WTC11 (cell line): ENCODE measurements around the gene RETN. TPM values are rescaled to one million over a fixed set of nuclear protein-coding genes. Genes with fewer than 3 reads are reported as not detected.

Experiments used
- ATAC-seq: fragments of 200-7000 bp; cut with Tn5 transposase; 2 replicates; pipeline ENCODE4 v1.10.0; 2021; ENCODE audit warnings: mild to moderate bottlenecking, moderate library complexity
- CTCF ChIA-PET: fragments of 300-600 bp; sonication (Branson Sonifier 250); formaldehyde crosslinking; loops from one replicate; lab custom pipeline; 2021; ENCODE audit warnings: antibody characterized with exemption; lab: Charles Lee
- POLR2A ChIA-PET: fragments of 350-600 bp; sonication (Branson Sonifier 250); formaldehyde crosslinking; loops from one replicate; lab custom pipeline; 2021; ENCODE audit warnings: antibody characterized with exemption; lab: Charles Lee
- DNase-seq: peaks from one replicate; pipeline ENCODE4 v3.0.0; 2021; ENCODE audit warnings: low spot score
- H3K27ac Mint-ChIP-seq: 2 replicates; pipeline ENCODE4 v1.8.0; 2021; ENCODE audit warnings: mixed read lengths
- H3K27me3 Mint-ChIP-seq: 2 replicates; pipeline ENCODE4 v1.8.0; 2021; ENCODE audit warnings: low read depth, mild to moderate bottlenecking, moderate library complexity, mixed read lengths
- H3K36me3 Mint-ChIP-seq: 2 replicates; pipeline ENCODE4 v1.8.0; 2021; ENCODE audit warnings: mixed read lengths
- H3K4me1 Mint-ChIP-seq: 2 replicates; pipeline ENCODE4 v1.8.0; 2022; ENCODE audit warnings: mixed read lengths
- H3K4me3 Mint-ChIP-seq: 2 replicates; pipeline ENCODE4 v1.8.0; 2021; ENCODE audit warnings: mild to moderate bottlenecking, moderate library complexity, mixed read lengths
- H3K9me3 Mint-ChIP-seq: 2 replicates; pipeline ENCODE4 v1.8.0; 2021; ENCODE audit warnings: mixed read lengths
- AR ChIP-seq: fragments of 250-450 bp; sonication (Bioruptor Pico); IDR thresholded peaks from 2 replicates; pipeline ENCODE4 v1.9.0; 2021; ENCODE audit warnings: mild to moderate bottlenecking
- ATF1 ChIP-seq: sonication (generic); formaldehyde crosslinking; IDR thresholded peaks from 2 replicates; pipeline ENCODE4 v1.8.1; 2023; ENCODE audit warnings: mild to moderate bottlenecking, moderate library complexity, missing genetic modification reagents
- CREB1 ChIP-seq: sonication (generic); formaldehyde crosslinking; IDR thresholded peaks from 2 replicates; pipeline ENCODE4 v1.8.0; 2023; ENCODE audit warnings: mild to moderate bottlenecking, missing genetic modification reagents
- ERG ChIP-seq: fragments of 250-450 bp; sonication (Bioruptor Pico); IDR thresholded peaks from 2 replicates; pipeline ENCODE4 v1.8.0; 2021; ENCODE audit warnings: mild to moderate bottlenecking
- ESRRA ChIP-seq: sonication (generic); formaldehyde crosslinking; IDR thresholded peaks from 2 replicates; pipeline ENCODE4 v1.8.1; 2022; ENCODE audit warnings: mild to moderate bottlenecking, missing genetic modification reagents, borderline replicate concordance
- ETV6 ChIP-seq: sonication (generic); formaldehyde crosslinking; IDR thresholded peaks from 2 replicates; pipeline ENCODE4 v1.8.1; 2022; ENCODE audit warnings: mild to moderate bottlenecking, missing genetic modification reagents
- MXD4 ChIP-seq: fragments of 250-450 bp; sonication (Bioruptor Pico); IDR thresholded peaks from 2 replicates; pipeline ENCODE4 v1.8.0; 2021; ENCODE audit warnings: mild to moderate bottlenecking, moderate library complexity, borderline replicate concordance
- NFATC4 ChIP-seq: fragments of 250-450 bp; sonication (Bioruptor Pico); IDR thresholded peaks from 2 replicates; pipeline ENCODE4 v1.9.0; 2021; ENCODE audit warnings: mild to moderate bottlenecking
- NR3C1 ChIP-seq: sonication (generic); formaldehyde crosslinking; conservative IDR thresholded peaks from 2 replicates; pipeline ENCODE4 v1.8.1; 2023; ENCODE audit warnings: low read depth, mild to moderate bottlenecking, missing genetic modification reagents
- PRDM15 ChIP-seq: sonication (generic); formaldehyde crosslinking; IDR thresholded peaks from 2 replicates; pipeline ENCODE4 v1.8.0; 2022; ENCODE audit warnings: missing genetic modification reagents
- PRRX2 ChIP-seq: fragments of 250-450 bp; sonication (Bioruptor Pico); IDR thresholded peaks from 2 replicates; pipeline ENCODE4 v1.8.0; 2021; ENCODE audit warnings: mild to moderate bottlenecking
- SMAD3 ChIP-seq: sonication (generic); formaldehyde crosslinking; IDR thresholded peaks from 2 replicates; pipeline ENCODE4 v1.8.0; 2022; ENCODE audit warnings: missing genetic modification reagents, mild to moderate bottlenecking, borderline replicate concordance
- SOX15 ChIP-seq: fragments of 250-450 bp; sonication (Bioruptor Pico); IDR thresholded peaks from 2 replicates; pipeline ENCODE4 v1.9.0; 2021; ENCODE audit warnings: mild to moderate bottlenecking
- TP53 ChIP-seq: sonication (generic); formaldehyde crosslinking; IDR thresholded peaks from 2 replicates; pipeline ENCODE4 v1.8.1; 2023; ENCODE audit warnings: mild to moderate bottlenecking, missing genetic modification reagents
- USF1 ChIP-seq: sonication (generic); formaldehyde crosslinking; IDR thresholded peaks from 2 replicates; pipeline ENCODE4 v1.8.0; 2022; ENCODE audit warnings: mild to moderate bottlenecking, missing genetic modification reagents
- ZNF121 ChIP-seq: sonication (generic); formaldehyde crosslinking; IDR thresholded peaks from 2 replicates; pipeline ENCODE4 v1.8.0; 2023; ENCODE audit warnings: missing genetic modification reagents
- ZNF138 ChIP-seq: sonication (generic); formaldehyde crosslinking; conservative IDR thresholded peaks from 2 replicates; pipeline ENCODE4 v1.8.1; 2022; ENCODE audit warnings: mild to moderate bottlenecking, moderate library complexity, missing genetic modification reagents
- ZNF263 ChIP-seq: sonication (generic); formaldehyde crosslinking; IDR thresholded peaks from 2 replicates; pipeline ENCODE4 v1.8.1; 2022; ENCODE audit warnings: low read depth, mild to moderate bottlenecking, moderate library complexity, missing genetic modification reagents
- ZNF425 ChIP-seq: fragments of 250-450 bp; sonication (Bioruptor Pico); conservative IDR thresholded peaks from 2 replicates; pipeline ENCODE4 v1.9.0; 2021; ENCODE audit warnings: mild to moderate bottlenecking
- total RNA-seq: library from RNA; stranded (reverse); gene quantifications from 3 replicates; pipeline ENCODE4 v1.2.3, GENCODE V29; 2021

Gene RETN
- total RNA-seq, 1 experiment from 2014 or later: not detected

GRCh38 chr19:7663706-7664105 lies 5.1 kb upstream of the RETN start:
- Mint-ChIP-seq H3K27ac (no peak overlapping the region), H3K36me3 (no peaks in the 10 kb centered on the region), H3K27me3 (peaks cover 44% of the 10 kb centered on the region), H3K4me1 (no peaks in the 10 kb centered on the region), H3K9me3 (no peaks in the 10 kb centered on the region), H3K4me3 (no peak overlapping the region)
- POLR2A ChIA-PET: no interaction called here
- CTCF ChIA-PET: interaction anchor here (1.0 to 2.4 kb wide), 3 partner anchors 17 to 95 kb away, joined by 3 to 8 read pairs (median 4); partner anchors contain the start of gene TRAPPC5
- no peak for ATAC-seq
- DNase-seq: no peak
- TF ChIP-seq NFATC4 (CRISPR knock-in tag) (no peak), PRRX2 (no peak)

- H3K36me3 Mint-ChIP-seq: no peaks in the 10 kb centered on the region
- peaks cover 49% of the 10 kb centered on the region for H3K27me3 Mint-ChIP-seq
- ChIA-PET POLR2A (no interaction called here), CTCF (interaction anchor here (1.8 to 2.4 kb wide), 2 partner anchors 16 to 24 kb away, joined by 4 to 8 read pairs; partner anchors contain the start of gene TRAPPC5)
- DNase-seq (no peak), ATAC-seq (no peak)
- TF ChIP-seq PRDM15 (CRISPR knock-in tag): no peak
- TF ChIP-seq NR3C1 (CRISPR knock-in tag): no peak
- TF ChIP-seq ESRRA: no peak
- no peak for TF ChIP-seq SMAD3 (CRISPR knock-in tag)
- TF ChIP-seq AR (CRISPR knock-in tag): no peak
- no peak for TF ChIP-seq ETV6 (CRISPR knock-in tag)
- TF ChIP-seq SOX15 (CRISPR knock-in tag): no peak
- no peak for TF ChIP-seq MXD4 (CRISPR knock-in tag)
- TF ChIP-seq ZNF263: no peak
- no peak for TF ChIP-seq ERG (CRISPR knock-in tag)
- TF ChIP-seq ZNF121 (CRISPR knock-in tag): no peak
- no peak for TF ChIP-seq ZNF138 (CRISPR knock-in tag)
- TF ChIP-seq USF1 (CRISPR knock-in tag): no peak
- no peak for TF ChIP-seq TP53 (CRISPR knock-in tag)
- TF ChIP-seq ZNF425: no peak
- no peak for TF ChIP-seq ATF1
- no peak for TF ChIP-seq CREB1 (CRISPR knock-in tag)
- no peak overlapping the region for H3K4me3 Mint-ChIP-seq
- H3K27ac Mint-ChIP-seq: no peak overlapping the region
- H3K9me3 Mint-ChIP-seq: no peaks in the 10 kb centered on the region
- H3K4me1 Mint-ChIP-seq: peaks cover 5% of the 10 kb centered on the region
Observed at GRCh38 chr19:7665076-7665475, 3.8 kb upstream of the RETN start.
